Ureter (tissue), 1 donor: ENCODE results near the gene FLVCR2. TPM values are rescaled to one million over a fixed set of nuclear protein-coding genes. Genes with fewer than 3 reads are reported as not detected.

Experiments used
- DNase-seq: peaks from one replicate; pipeline ENCODE4 v3.0.0-alpha.2; 2020; ENCODE audit warnings: low spot score
- total RNA-seq: library from RNA; stranded (reverse); gene quantifications from one replicate; pipeline ENCODE4 v1.2.4, GENCODE V29; 2023
- donor health status: DM: yes; HTN: yes; CAD: no.

Gene FLVCR2
- total RNA-seq, 1 donor from 2014 or later: 6.9 TPM

- no peak for DNase-seq
Measured at GRCh38 chr14:75630695-75631452, 52.5 kb downstream of the FLVCR2 start.

- no peak for DNase-seq
Measured at GRCh38 chr14:75631453-75631831, 53.0 kb downstream of the FLVCR2 start.

- DNase-seq: no peak
Measured at GRCh38 chr14:75634848-75635247, 56.4 kb downstream of the FLVCR2 start.

- no peak for DNase-seq
Measured at GRCh38 chr14:75636100-75636692, 57.8 kb downstream of the FLVCR2 start.

GRCh38 chr14:75640876-75641275 is 62.5 kb downstream of the FLVCR2 start:
- DNase-seq: no peak

- no peak for DNase-seq
Measured at GRCh38 chr14:75643985-75644384, 65.6 kb downstream of the FLVCR2 start.

GRCh38 chr14:75645056-75645455 is 66.6 kb downstream of the FLVCR2 start:
- no peak for DNase-seq

- DNase-seq: peak; percentile 29
Measured at GRCh38 chr14:75646762-75647161, 68.3 kb downstream of the FLVCR2 start.

- DNase-seq: peak; percentile 42
Measured at GRCh38 chr14:75647640-75648039, 69.2 kb downstream of the FLVCR2 start.

GRCh38 chr14:75648066-75648838 is 69.8 kb downstream of the FLVCR2 start:
- DNase-seq: peak; percentile 63

- DNase-seq: no peak
Measured at GRCh38 chr14:75649337-75649736, 70.9 kb downstream of the FLVCR2 start.

GRCh38 chr14:75649773-75650172 is 71.4 kb downstream of the FLVCR2 start:
- no peak for DNase-seq

- DNase-seq: peak; percentile 19
Measured at GRCh38 chr14:75650253-75651058, 72.0 kb downstream of the FLVCR2 start.

GRCh38 chr14:75653563-75653962 is 75.1 kb downstream of the FLVCR2 start:
- no peak for DNase-seq

- peak; percentile 87 for DNase-seq
Measured at GRCh38 chr14:75654127-75654732, 75.8 kb downstream of the FLVCR2 start.

- DNase-seq: no peak
Measured at GRCh38 chr14:75655235-75655634, 76.8 kb downstream of the FLVCR2 start.

- DNase-seq: no peak
Measured at GRCh38 chr14:75657331-75657730, 78.9 kb downstream of the FLVCR2 start.

GRCh38 chr14:75658957-75659356 is 80.5 kb downstream of the FLVCR2 start:
- DNase-seq: no peak

- no peak for DNase-seq
Measured at GRCh38 chr14:75660238-75660629, 81.8 kb downstream of the FLVCR2 start.

GRCh38 chr14:75660630-75661498 is 82.4 kb downstream of the FLVCR2 start, which contains the start of the genes ERG28 and TTLL5:
ERG28 (minus strand) TSS chr14:75660876; CDS start chr14:75657502, 3,374 bp downstream.
TTLL5 (plus strand) TSS chr14:75661246; CDS start chr14:75663150, 1,904 bp downstream.
- DNase-seq: peak; percentile 97
